Right lobe of liver (tissue), 4 donors: ENCODE data around the gene IRAK3.

Experiments
- POLR2A ChIP-seq: fragments of 450-650 bp; IDR thresholded peaks from one replicate; pipeline ENCODE4 v1.6.1; 2017; ENCODE audit warnings: antibody characterized with exemption, mild to moderate bottlenecking
- TF ChIP-seq, protein P1 (sequence below), 4 donors: fragments of 200-600 bp in 3 of 4; fragments of 450-650 bp in 1 of 4; IDR thresholded peaks; one replicate each; pipeline versions ENCODE4 v1.5.1 to v1.8.0; 2016 to 2022; ENCODE audit warnings: antibody characterized with exemption in 4 of 4, mild to moderate bottlenecking in 2 of 4
- donor health status: DM: no; HTN: no; CAD: no.
- donor health status: DM: no; HTN: no; CAD: no.
- donor health status: DM: no; HTN: yes; CAD: no.

- no peak for TF ChIP-seq POLR2A
- TF ChIP-seq, protein P1, sequence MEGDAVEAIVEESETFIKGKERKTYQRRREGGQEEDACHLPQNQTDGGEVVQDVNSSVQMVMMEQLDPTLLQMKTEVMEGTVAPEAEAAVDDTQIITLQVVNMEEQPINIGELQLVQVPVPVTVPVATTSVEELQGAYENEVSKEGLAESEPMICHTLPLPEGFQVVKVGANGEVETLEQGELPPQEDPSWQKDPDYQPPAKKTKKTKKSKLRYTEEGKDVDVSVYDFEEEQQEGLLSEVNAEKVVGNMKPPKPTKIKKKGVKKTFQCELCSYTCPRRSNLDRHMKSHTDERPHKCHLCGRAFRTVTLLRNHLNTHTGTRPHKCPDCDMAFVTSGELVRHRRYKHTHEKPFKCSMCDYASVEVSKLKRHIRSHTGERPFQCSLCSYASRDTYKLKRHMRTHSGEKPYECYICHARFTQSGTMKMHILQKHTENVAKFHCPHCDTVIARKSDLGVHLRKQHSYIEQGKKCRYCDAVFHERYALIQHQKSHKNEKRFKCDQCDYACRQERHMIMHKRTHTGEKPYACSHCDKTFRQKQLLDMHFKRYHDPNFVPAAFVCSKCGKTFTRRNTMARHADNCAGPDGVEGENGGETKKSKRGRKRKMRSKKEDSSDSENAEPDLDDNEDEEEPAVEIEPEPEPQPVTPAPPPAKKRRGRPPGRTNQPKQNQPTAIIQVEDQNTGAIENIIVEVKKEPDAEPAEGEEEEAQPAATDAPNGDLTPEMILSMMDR (IDR thresholded peaks at IDR 0.05): peak in 1 of 4 donors; percentile 14
Measured at GRCh38 chr12:66149702-66150398, 39.2 kb upstream of the IRAK3 start.
